ENCODE data around the gene IQGAP1. TPM values are rescaled to one million over a fixed set of nuclear protein-coding genes. Genes with fewer than 3 reads are reported as not detected.

IQGAP1 gene
- total and polyA plus RNA-seq, 9 of the 15 experiments (the other 6 are each of a cell fraction or from before 2014, with no cell fraction given) = 37.6 to 143 (median 77.7) TPM

DNA sequence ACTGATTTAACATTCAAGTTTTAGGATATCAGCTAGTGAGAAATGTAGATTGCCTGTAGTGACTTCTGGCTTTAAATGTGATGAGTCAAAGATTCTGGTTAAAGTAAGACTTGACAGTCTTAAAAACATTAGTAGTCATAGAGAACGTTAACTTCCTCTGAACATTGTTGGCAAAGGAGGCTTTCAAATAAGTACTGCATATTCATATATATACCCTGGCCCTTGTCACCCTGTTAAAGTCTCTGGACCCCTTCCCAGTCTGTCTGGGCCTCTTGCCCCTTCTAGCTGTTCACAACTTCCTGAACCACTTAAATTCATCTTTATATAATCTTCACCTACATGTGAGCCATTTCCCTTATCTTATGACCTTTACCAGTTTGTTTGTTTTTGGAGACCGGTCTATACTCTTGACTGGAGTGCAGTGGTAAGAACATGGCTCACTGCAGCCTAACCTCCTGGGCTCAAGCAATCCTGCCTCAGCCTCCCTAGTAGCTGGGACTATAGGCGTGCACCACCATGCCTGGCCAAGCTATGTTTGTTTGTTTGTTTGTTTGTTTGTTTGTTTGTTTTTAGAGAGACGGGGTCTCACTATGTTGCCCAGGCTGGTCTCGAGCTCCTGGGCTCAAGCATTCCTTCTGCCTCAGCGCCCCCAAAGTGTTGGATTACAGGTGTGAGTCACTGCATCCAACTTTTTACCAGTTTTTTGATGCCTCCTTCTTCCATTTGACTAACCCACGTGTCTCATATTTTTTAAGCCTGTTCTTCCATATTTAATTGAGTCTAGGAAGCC lies 77.3 kb downstream of the IQGAP1 start:
- TF ChIP-seq ZNF174 (CRISPR knock-in tag; IDR thresholded peaks at IDR 0.05) (no peak), ZNF316 (IDR thresholded peaks at IDR 0.05) (peak; percentile 12; the same call in 1 of the 2 replicates)
- TF ChIP-seq, protein P1, sequence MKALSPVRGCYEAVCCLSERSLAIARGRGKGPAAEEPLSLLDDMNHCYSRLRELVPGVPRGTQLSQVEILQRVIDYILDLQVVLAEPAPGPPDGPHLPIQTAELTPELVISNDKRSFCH (CRISPR knock-in tag; IDR thresholded peaks at IDR 0.05) = no peak
- TF ChIP-seq, protein P1 (tag; IDR thresholded peaks at IDR 0.05) = peak; percentile 76
- FAIRE-seq (no peak), ATAC-seq (no peak), DNase-seq (ENCODE audit: extremely low read depth in 1 of 4, low spot score in 3 of 4) (no peak)
- no peaks in the 10 kb centered on the region for H3K27me3 ChIP-seq (ENCODE audit: control insufficient read depth in 2 of 2, insufficient read depth in 2 of 2, low read length in 2 of 2)
- ChIA-PET CTCF (ENCODE audit: low intra/inter-chr PET ratio) (no interaction called here), POLR2A (interaction anchor here (0.6 to 1.0 kb wide), 2 partner anchors 9 to 1479 kb away, joined by 3 to 4 read pairs; no protein-coding TSS in a partner anchor)
- no TSS peak for BruUV-seq (replicated peaks)
- peaks cover 20% of the 10 kb centered on the region for H3K36me3 ChIP-seq (ENCODE audit: control insufficient read depth, insufficient read depth, low read length)
- H3K79me2 ChIP-seq (ENCODE audit: control insufficient read depth, insufficient read depth, low read length) = no peaks in the 10 kb centered on the region
- H3K9me1 ChIP-seq (ENCODE audit: control insufficient read depth, insufficient read depth, low read length) = no peaks in the 10 kb centered on the region
- no peak overlapping the region for H3K27ac ChIP-seq (ENCODE audit: extremely low read depth, low read depth, low read length)
- H3K4me1 ChIP-seq (replicated peaks in 1 of 2; ENCODE audit: control insufficient read depth in 2 of 2, insufficient read depth in 2 of 2, low read length in 2 of 2) = no peaks in the 10 kb centered on the region
- no peak overlapping the region for H3K4me3 ChIP-seq
- in situ Hi-C loops (cut with MboI) = no loop called here
- H4K20me1 ChIP-seq (replicated peaks; ENCODE audit: control insufficient read depth, insufficient read depth, low read length) = no peaks in the 10 kb centered on the region
- H3K9ac ChIP-seq (ENCODE audit: insufficient read depth in 1 of 2, low read depth in 2 of 2, low read length in 2 of 2) = no peak overlapping the region
- H3K9me3 ChIP-seq (replicated peaks; ENCODE audit: control insufficient read depth, insufficient read depth, low read depth, low read length) = no peaks in the 10 kb centered on the region
- intact Hi-C loops (cut with micrococcal nuclease) = no loop called here
- WGBS (ENCODE audit: insufficient coverage, low coverage, missing lambda C conversion rate) = 76% methylated on average over 7 of the region's 7 CpGs
- H3K4me2 ChIP-seq (ENCODE audit: insufficient read depth, low read length) = no peak overlapping the region
- no peak overlapping the region for H2AFZ ChIP-seq (ENCODE audit: low read depth, low read length)
